HG03469 (cell line): Measurements from ENCODE around the gene HEPACAM2.

Experiments
- ATAC-seq: cut with Tn5 transposase; IDR thresholded peaks from one replicate; pipeline ENCODE4 v1.9.1; 2021; ENCODE audit warnings: mild to moderate bottlenecking, moderate library complexity, moderate number of reproducible peaks; ENCODE audit not compliant: unreplicated experiment

Gene HEPACAM2

GRCh38 chr7:93148727-93149126 lies 77.5 kb downstream of the HEPACAM2 start:
- no peak for ATAC-seq

GRCh38 chr7:93148144-93148543 lies 78.1 kb downstream of the HEPACAM2 start, which contains the start of gene SAMD9L:
TSS of gene SAMD9L (minus strand) at chr7:93148385. CDS start at chr7:93135971, 12,414 bp downstream.
- ATAC-seq = peak; percentile 61

GRCh38 chr7:93147363-93147762 lies 78.9 kb downstream of the HEPACAM2 start:
- peak; percentile 73 for ATAC-seq

GRCh38 chr7:93146472-93147141 lies 79.7 kb downstream of the HEPACAM2 start:
- ATAC-seq = no peak

GRCh38 chr7:93146036-93146435 lies 80.2 kb downstream of the HEPACAM2 start:
- ATAC-seq = no peak

GRCh38 chr7:93145354-93145753 lies 80.9 kb downstream of the HEPACAM2 start:
- ATAC-seq = no peak

- no peak for ATAC-seq
Measured at GRCh38 chr7:93142127-93142526, 84.1 kb downstream of the HEPACAM2 start.

- no peak for ATAC-seq
Measured at GRCh38 chr7:93140582-93141191, 85.6 kb downstream of the HEPACAM2 start.

GRCh38 chr7:93138576-93138975 lies 87.7 kb downstream of the HEPACAM2 start:
- ATAC-seq = no peak
